GM18511 (cell line): ENCODE results near the gene IPO13.

Experiments
- ATAC-seq: cut with Tn5 transposase; IDR thresholded peaks from one replicate; pipeline ENCODE4 v1.9.1; 2021; ENCODE audit warnings: mild to moderate bottlenecking, moderate library complexity; ENCODE audit not compliant: unreplicated experiment

IPO13 gene

DNA sequence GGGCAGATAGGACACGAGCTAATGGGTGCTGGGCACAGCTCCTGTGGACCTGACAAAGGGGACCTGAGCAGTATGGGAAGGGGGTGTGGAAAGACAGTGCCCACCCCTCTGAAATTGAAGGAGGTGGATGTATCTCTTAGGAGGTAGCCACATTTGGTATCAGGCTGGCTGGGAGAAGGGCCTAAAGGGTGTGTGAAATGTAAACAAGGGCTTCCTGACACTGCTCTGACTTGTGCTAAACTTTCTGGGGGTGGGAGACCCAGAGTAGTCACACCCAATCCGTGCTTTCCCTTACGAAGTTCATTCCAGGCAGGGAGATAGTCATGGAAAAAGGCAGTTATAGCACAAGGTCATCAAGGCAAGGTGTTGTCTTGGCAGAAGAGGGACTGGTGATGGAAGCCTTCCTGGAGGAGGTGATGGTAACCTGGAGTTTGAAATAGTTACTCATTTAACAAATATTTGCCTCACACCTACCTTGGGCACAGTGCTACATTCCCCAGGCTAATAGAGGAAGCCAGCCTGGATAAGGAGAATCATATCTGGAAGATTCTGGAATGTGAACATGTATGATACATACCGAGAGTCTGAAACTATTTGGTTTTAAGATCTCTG, 39.3 kb downstream of the IPO13 start:
- no peak for ATAC-seq

DNA sequence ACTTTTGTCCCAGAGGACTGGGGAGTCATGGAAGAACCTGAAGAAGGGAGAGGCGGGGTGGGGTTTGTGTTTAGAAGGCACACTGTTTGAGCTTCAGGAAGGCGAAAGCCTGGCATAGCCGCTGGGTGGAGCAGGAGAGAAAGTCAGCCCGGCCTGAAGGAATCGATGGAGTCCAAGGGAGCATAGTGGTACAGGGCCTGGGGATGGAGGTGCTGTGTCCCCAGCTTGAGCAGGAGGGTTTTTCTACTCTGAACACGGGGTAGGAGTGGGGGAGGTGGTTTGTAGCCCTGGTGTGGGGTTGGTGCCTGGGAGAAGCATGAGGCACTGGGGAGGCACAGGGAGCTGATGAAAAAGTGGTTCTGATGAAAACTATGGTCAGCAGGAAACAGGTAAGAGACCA, 40.0 kb downstream of the IPO13 start:
- no peak for ATAC-seq

DNA sequence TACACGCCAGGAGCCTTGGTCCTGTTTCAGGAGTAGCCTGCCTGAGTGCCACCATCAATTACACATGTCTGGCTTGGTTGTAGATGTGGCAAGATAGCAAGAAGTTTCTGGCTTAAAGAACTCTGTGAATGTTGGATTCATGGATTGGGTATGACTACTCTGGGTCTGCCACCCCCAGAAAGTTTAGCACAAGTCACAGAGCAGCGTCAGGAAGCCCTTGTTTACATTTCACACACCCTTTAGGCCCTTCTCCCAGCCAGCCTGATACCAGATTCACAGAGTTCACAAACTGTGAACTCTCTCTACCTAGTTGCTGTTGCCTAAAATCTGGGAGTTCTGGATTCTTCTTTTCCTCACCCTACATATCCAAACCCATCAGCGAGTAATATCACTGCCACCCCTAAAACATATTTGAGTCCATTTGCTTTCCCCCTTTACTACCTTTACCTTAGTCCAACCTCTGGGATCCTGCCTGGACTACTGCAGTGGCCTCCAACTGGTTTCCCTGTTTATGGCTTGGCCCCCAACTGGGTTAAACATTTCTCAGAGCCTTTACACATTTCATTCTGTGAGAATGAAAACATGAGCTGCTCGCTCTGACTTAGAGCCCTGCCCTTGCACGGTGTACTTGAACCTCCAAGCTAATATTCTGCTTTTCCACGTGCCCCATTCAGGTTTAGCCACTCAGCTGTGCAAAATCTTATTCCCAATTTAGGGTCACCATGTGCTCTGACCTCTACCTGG, 40.6 kb downstream of the IPO13 start:
- no peak for ATAC-seq

DNA sequence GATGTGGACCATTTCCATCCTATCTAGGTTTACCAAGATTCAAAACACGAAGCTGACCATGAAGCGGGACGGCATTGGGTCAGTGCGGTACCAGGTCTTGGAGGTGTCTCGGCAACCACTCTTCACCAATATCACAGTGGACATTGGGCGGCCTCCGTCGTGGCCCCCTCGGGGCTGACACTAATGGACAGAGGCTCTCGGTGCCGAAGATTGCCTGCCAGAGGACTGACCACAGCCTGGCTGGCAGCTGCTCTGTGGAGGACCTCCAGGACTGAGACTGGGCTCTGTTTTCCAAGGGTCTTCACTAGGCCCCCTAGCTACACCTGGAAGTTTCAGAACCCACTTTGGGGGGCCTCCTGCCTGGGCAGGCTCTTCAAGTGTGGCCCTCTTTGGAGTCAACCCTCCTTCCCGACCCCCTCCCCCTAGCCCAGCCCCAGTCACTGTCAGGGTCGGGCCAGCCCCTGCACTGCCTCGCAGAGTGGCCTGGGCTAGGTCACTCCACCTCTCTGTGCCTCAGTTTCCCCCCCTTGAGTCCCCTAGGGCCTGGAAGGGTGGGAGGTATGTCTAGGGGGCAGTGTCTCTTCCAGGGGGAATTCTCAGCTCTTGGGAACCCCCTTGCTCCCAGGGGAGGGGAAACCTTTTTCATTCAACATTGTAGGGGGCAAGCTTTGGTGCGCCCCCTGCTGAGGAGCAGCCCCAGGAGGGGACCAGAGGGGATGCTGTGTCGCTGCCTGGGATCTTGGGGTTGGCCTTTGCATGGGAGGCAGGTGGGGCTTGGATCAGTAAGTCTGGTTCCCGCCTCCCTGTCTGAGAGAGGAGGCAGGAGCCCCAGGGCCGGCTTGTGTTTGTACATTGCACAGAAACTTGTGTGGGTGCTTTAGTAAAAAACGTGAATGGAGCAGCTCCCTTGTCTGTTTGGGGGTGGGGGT, 43.8 kb downstream of the IPO13 start:
- no peak for ATAC-seq

DNA sequence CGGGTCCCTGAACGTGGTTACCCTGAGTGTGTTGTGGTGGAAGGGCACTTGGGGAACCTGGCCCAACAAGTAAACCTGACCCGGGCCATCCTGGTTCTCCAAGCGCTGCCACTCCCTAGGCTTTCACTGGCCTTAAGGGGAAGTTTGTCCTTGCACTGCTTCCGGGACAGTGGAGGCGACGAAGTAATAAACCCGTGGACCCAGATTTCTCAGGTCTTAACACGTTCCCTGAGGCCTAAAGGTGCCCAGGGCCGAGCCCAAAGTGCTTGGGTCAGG, 44.4 kb downstream of the IPO13 start:
- peak; percentile 21 for ATAC-seq

DNA sequence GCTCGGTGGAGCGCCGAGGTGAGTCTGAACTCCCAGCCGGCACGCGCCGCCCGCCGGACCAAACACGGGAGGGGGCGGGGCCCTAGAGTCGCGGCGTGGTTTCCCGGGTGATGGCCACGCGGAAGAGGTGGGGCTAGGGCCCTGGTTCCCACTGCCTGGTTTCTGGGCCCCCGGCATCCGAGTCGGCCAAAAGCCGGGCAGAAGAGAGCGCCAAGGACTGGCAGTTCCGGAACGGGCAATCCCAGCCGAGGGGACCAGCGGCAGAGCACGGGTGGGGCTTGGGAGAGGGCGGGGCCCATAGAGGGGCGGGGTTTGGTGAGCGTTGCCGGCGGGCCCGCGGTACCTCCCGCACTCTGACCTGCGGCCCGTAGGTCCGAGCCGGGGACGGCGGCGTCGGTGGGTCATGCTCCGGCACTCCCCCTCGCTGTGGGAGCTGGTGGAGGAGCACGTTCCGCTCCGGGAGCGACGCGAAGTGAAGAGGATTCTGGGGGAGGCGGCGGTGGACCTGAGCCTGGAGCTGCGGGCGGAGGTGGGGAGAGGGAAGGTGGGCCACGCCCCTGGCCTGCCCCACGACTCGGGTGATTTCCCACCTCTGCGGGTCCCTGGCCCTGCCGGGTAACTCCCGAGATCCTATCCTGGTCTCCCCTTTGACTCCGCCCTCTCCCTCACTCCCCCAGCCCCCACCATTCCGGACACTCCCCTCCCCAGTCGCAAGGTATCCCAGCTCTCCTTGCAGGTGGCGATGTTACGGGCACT, 44.9 kb downstream of the IPO13 start, which contains the start of gene CCDC24:
Gene CCDC24 (plus strand): TSS at position 124 of the 756 bp plus-strand sequence. CDS start 280 bp downstream, at position 404.
- ATAC-seq: peak; percentile 76

- ATAC-seq: no peak
Observed at GRCh38 chr1:43992232-43992995, 45.7 kb downstream of the IPO13 start.

DNA sequence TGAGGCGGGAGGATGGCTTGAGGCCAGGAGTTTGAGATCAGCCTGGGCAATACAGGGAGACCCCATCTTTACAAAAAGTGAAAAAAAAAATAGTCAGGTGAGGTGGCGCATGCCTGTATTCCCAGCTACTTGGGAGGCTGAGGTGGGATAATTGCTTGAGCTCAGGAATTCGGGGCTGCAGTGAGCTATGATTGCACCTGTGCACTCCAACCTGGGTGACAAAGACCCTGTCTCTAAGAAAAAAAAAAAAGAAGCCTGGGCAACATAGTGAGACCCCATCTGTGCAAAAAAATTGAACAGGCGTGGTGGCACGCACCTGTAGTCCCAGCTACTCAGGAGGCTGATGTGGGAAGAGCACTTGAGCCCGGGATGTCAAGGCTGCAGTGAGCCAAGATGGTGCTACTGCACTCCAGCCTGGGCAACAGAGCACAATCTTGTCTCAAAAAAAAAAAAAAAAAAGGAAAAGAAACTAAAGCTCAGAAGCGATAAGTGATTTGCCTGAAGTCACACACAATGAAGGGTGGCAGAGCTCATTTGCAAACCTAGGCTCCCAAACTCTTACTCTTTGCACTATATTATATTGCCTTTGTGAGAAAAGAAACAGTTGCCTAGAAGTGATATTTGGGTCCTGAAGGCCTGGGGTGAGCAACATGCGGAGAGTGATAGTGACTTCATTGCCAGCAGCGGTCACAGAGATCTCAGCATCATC, 46.6 kb downstream of the IPO13 start:
- ATAC-seq: no peak

- no peak for ATAC-seq
Observed at GRCh38 chr1:43994071-43994470, 47.3 kb downstream of the IPO13 start.

DNA sequence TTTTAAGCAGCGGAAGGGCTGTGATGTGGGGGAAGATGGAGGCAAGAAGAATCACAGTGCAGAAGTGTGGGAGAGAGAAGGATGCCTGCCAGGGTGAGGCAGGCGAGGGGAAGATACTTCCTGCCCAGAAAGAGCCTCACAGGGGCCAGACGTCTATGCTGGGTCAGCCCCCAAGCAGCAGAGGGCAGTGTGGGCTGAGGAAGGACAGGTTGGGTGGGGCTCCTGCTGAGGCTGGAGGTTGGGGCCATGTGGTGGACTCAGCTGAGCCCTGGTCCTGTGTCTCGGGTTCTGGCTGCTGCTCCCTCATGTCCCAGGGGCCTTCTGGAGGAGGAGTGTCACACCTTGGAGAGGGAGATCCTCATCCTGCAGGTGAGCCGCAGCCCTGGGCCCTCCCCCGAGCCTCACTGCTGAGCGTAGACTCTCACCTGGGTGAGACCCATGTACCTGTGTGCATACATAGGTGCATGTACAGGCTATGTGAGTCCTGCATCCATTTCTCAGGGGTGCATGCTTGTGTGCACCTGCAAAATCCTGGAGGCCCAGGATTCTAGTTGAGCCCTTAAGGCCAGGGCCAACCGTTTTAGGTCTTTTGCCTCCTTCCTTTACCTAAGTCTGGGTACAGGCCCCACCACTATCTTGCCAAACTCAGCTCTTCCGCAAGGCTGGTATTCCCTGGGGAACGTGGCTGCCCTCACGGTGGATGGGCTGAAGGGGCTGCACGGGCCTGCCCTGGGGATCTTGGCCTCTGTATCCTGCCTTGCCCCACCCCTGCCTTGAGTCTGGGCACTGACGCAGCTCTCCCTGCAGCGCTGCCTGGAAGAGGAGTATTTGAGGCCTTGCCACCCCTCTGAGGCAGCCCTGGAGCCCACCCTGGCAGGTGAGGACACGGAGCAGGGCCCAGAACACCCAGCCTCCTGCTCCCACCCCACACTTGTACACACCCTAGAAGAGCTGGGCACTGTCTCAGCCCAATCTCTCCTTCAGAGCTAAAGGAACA, 48.3 kb downstream of the IPO13 start:
- no peak for ATAC-seq

GRCh38 chr1:43995984-43996732, 49.4 kb downstream of the IPO13 start:
- ATAC-seq: no peak

GRCh38 chr1:43996733-43997115, 50.0 kb downstream of the IPO13 start:
- ATAC-seq: no peak

GRCh38 chr1:43997295-43997999, 50.7 kb downstream of the IPO13 start:
- no peak for ATAC-seq

DNA sequence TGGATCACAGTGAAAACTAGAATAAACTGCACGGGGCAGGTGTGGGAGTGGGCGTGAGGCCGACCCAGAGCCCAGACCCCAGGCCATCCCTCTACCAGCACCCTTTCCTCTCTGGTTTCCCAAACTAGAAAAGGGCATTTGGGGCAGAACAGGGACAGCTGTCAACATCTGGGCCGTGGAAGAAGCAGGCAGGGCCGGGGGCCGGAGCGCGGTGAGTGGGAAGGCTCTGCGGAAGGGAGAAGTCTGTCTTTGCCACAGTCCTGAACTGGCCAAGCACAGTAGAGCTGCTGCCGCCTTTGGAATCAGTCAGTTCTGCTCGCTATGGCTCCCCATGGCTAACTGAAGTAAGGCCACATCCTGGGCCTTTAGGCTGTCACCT, 51.2 kb downstream of the IPO13 start:
- ATAC-seq: no peak

DNA sequence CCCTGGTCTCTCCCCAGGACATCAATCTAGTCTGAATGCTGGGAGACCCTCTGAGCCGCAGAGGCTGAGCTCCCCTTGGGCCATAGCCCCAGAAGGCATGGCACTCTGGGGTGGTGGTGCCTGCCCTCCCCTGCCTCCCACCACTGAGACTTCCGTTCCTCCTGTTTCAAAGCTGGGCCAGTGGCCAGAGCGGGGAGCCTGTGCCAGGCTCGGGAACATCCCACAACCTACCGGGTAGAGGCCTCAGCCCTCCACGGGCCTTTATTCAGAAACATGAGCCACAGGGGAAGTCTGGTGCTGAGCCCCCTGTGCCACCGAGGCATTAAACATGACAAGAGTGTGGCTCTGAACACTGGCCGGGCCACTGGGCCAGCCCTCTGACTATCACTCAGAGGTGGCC, 52.7 kb downstream of the IPO13 start:
- ATAC-seq: no peak

DNA sequence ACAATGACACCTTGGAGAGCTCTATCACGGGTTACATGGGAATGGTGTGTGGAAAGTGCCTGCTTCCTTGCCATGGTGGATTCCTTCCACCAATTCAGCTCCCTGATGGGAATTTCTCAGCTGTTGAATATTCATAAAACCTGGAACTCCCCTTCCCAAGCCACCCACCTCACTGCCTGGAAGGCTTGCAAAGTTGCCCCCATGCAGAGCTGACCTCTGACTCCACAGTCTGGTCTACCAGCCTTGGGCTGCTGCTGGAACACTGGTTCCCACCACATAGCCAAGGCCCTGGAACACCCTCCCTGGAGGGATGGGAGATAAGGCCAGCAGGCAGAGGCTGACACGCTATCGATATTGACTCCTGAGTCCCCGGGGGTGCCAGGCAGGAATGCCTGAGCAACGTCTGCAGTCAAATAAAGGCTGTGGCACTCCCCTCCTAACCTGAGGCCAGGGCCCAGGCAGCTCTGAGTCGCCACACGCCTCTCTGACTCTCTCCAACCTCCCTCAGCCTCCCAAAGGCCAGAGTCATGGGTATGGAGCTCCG, 53.4 kb downstream of the IPO13 start:
- ATAC-seq: no peak

DNA sequence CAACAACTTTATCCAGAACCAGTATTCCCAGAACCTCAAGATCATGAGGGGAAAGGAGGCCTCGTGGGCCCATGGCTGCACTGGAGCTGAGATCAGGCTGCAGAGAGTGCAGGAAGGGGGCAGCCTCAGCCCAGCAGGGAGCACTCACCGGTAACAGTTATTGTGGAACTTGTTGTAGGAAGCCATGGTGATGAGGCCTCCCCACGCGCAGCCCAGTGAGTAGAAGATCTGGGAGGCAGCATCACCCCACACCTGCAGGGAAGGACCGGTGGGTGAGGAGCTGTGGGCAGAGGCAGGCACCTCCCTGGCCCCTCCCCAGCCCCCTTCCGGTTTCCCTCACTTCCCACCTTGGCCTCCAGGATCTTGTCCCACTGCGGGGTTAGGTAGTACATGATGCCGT, 55.4 kb downstream of the IPO13 start:
- no peak for ATAC-seq
